HG03095 (cell line): ENCODE results near the gene MRRF.

ENCODE experiments used
- ATAC-seq: cut with Tn5 transposase; IDR thresholded peaks from one replicate; pipeline ENCODE4 v1.9.1; 2021; ENCODE audit warnings: moderate library complexity; ENCODE audit not compliant: unreplicated experiment

Gene MRRF

GRCh38 chr9:122264360-122265148 lies at the start of gene MRRF, which contains the start of gene RBM18:
Gene MRRF (plus strand): TSS chr9:122264882. CDS start chr9:122270892, 6,010 bp downstream.
Gene RBM18 (minus strand): TSS chr9:122264840. CDS start chr9:122261492, 3,348 bp downstream.
- peak; percentile 82 for ATAC-seq

GRCh38 chr9:122215663-122216062 lies 49.0 kb upstream of the MRRF start:
- no peak for ATAC-seq

- ATAC-seq, result no peak
These were observed 48.4 kb upstream of the MRRF start for GRCh38 chr9:122216138-122216797.

- ATAC-seq, result no peak
These were observed 47.8 kb upstream of the MRRF start for GRCh38 chr9:122216798-122217418.

- ATAC-seq, result no peak
These were observed 47.0 kb upstream of the MRRF start for GRCh38 chr9:122217640-122218039.

GRCh38 chr9:122218071-122218934 lies 46.4 kb upstream of the MRRF start:
- ATAC-seq, result no peak

- ATAC-seq, result no peak
These were observed 45.5 kb upstream of the MRRF start for GRCh38 chr9:122218935-122219855.

GRCh38 chr9:122219856-122220672 lies 44.6 kb upstream of the MRRF start:
- ATAC-seq, result no peak

- no peak for ATAC-seq
These were observed 44.0 kb upstream of the MRRF start for GRCh38 chr9:122220673-122221182.

GRCh38 chr9:122221183-122221811 lies 43.4 kb upstream of the MRRF start:
- no peak for ATAC-seq

GRCh38 chr9:122222791-122223190 lies 41.9 kb upstream of the MRRF start:
- ATAC-seq, result no peak

GRCh38 chr9:122223435-122223834 lies 41.2 kb upstream of the MRRF start:
- ATAC-seq, result no peak

GRCh38 chr9:122225312-122226141 lies 39.2 kb upstream of the MRRF start:
- ATAC-seq, result no peak

- ATAC-seq, result no peak
These were observed 38.4 kb upstream of the MRRF start for GRCh38 chr9:122226142-122226757.

GRCh38 chr9:122226758-122227574 lies 37.7 kb upstream of the MRRF start:
- ATAC-seq, result no peak

- ATAC-seq, result no peak
These were observed 37.1 kb upstream of the MRRF start for GRCh38 chr9:122227575-122227900.
